ENCODE results near the gene MYMX. TPM values are rescaled to one million over a fixed set of nuclear protein-coding genes. Genes with fewer than 3 reads are reported as not detected.
"Not testable (repeated sequence)": the region's sequence is repeated elsewhere in the genome, so short reads cannot be mapped to it uniquely, and the experiment has no call there.

MYMX gene
- total RNA-seq, 3 donors from 2014 or later = 0.39 TPM; not detected in 2

DNA sequence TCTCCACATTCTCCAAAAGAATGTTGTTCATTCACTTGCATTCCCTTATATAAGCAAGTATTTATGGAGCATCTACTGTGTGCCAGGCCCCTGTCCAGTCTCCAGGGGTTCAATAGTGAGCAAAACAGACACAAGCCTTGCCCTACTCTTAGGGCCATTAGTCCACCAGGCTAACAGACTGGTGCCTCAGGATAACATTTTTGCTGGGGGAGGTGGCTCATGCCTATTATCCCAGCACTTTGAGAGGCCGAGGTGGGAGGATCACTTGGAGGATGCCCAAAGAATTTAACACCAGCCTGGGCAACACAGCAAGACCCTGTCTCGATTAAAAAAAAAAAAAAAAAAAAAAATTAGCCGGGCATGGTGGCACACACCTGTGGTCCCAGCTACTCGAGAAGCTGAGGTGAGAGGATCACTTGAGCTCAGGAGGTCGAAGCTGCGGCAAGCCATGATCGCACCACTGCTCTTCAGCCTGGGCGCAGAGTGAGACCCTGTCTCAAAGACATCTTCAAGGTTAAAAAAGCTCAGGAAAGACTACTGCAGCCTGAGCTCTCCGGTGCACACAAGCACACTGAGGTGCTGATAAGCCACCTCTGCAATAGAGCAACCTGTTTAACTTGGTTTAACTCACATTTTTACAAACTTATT is 38.2 kb upstream of the MYMX start:
- TF ChIP-seq, protein P1, sequence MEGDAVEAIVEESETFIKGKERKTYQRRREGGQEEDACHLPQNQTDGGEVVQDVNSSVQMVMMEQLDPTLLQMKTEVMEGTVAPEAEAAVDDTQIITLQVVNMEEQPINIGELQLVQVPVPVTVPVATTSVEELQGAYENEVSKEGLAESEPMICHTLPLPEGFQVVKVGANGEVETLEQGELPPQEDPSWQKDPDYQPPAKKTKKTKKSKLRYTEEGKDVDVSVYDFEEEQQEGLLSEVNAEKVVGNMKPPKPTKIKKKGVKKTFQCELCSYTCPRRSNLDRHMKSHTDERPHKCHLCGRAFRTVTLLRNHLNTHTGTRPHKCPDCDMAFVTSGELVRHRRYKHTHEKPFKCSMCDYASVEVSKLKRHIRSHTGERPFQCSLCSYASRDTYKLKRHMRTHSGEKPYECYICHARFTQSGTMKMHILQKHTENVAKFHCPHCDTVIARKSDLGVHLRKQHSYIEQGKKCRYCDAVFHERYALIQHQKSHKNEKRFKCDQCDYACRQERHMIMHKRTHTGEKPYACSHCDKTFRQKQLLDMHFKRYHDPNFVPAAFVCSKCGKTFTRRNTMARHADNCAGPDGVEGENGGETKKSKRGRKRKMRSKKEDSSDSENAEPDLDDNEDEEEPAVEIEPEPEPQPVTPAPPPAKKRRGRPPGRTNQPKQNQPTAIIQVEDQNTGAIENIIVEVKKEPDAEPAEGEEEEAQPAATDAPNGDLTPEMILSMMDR (IDR thresholded peaks at IDR 0.05) = no peak
- intact Hi-C loops (cut with DNase I, micrococcal nuclease) = loop anchor here in 1 of 2 donors (10.0 kb wide), 1 partner anchor 56 kb away; no protein-coding TSS in a partner anchor
- ATAC-seq (no peak), DNase-seq (no peak)
- no peaks in the 10 kb centered on the region for H3K9me3 ChIP-seq
- no peaks in the 10 kb centered on the region for H3K4me1 ChIP-seq (ENCODE audit: low read depth)
- H3K36me3 ChIP-seq (ENCODE audit: low read depth) = no peaks in the 10 kb centered on the region
- H3K4me3 ChIP-seq = no peak overlapping the region

DNA sequence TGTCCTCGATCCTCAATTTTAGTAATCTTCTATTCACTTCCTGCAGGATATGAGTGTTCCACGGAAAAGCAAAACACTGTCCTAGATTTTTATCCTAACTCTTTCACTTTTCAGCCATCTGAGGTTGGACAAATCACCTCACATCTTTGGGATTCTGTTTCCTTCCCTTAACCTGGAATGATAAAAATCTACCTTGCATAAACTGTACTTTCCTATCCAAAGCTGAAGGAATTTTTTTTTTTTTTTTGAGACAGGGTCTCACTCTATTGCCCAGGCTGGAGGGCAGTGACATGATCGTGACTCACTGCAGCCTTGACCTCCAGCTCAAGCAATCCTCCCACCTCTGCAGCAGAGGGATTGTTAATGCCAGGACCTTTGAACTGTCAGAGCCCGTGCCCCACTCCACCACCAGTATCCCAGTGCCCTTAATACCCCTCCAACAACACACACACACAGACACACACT is 37.6 kb upstream of the MYMX start:
- intact Hi-C loops (cut with DNase I, micrococcal nuclease) = loop anchor here in 1 of 2 donors (10.0 kb wide), 1 partner anchor 56 kb away; no protein-coding TSS in a partner anchor
- H3K36me3 ChIP-seq (ENCODE audit: low read depth) = no peaks in the 10 kb centered on the region
- no peaks in the 10 kb centered on the region for H3K4me1 ChIP-seq (ENCODE audit: low read depth)
- H3K9me3 ChIP-seq = no peaks in the 10 kb centered on the region
- DNase-seq (no peak), ATAC-seq (no peak)
- H3K4me3 ChIP-seq = no peak overlapping the region
- TF ChIP-seq, protein P1 (IDR thresholded peaks at IDR 0.05) = no peak

DNA sequence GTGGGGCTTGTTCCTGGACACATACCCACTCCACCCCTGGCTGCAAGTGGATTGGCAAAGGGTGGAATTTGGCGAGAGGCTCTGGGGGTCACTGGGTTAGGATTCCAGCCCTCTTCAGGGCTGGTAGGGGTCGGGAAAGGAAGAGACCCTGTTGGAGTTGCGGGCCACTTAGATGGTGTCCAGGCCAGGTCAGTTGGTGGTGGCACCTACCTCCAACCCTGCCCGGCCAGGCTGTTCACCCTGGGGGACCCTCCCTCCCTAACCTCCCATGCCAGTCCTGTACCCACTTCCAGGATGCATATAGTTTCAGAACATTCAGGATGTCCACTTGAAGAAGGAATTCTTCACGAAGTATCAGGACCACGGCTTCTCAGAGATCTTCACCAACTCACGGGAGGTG is 37.1 kb upstream of the MYMX start:
- intact Hi-C loops (cut with DNase I, micrococcal nuclease) = loop anchor here in 1 of 2 donors (10.0 kb wide), 1 partner anchor 55 kb away; no protein-coding TSS in a partner anchor
- no peaks in the 10 kb centered on the region for H3K36me3 ChIP-seq (ENCODE audit: low read depth)
- H3K4me3 ChIP-seq = no peak overlapping the region
- no peaks in the 10 kb centered on the region for H3K9me3 ChIP-seq
- no peak for ATAC-seq
- TF ChIP-seq, protein P1 (IDR thresholded peaks at IDR 0.05) = no peak
- H3K4me1 ChIP-seq (ENCODE audit: low read depth) = no peaks in the 10 kb centered on the region
- no peak for DNase-seq

DNA sequence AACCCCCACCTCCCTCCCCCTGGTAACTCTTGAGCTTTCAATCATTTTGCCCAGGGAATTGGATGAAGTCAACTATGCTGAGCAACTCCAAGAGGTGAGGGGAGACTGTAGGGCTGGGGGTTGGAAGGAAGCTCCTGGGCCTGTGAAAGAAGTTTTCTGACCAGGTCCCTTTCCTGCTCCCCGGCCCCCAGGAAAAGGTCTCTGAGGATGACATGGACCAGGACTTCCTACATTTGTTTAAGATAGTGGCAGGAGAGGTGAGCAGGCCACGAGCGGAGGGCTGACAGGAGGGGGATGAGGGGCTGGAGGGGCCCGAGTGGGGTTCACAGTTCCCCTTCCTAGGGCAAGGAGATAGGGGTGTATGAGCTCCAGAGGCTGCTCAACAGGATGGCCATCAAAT is 36.3 kb upstream of the MYMX start:
- intact Hi-C loops (cut with DNase I, micrococcal nuclease) = no loop called here
- no peaks in the 10 kb centered on the region for H3K36me3 ChIP-seq (ENCODE audit: low read depth)
- DNase-seq (no peak), ATAC-seq (no peak)
- no peak overlapping the region for H3K4me3 ChIP-seq
- TF ChIP-seq, protein P1 (IDR thresholded peaks at IDR 0.05) = no peak
- H3K9me3 ChIP-seq = no peaks in the 10 kb centered on the region
- no peaks in the 10 kb centered on the region for H3K4me1 ChIP-seq (ENCODE audit: low read depth)

DNA sequence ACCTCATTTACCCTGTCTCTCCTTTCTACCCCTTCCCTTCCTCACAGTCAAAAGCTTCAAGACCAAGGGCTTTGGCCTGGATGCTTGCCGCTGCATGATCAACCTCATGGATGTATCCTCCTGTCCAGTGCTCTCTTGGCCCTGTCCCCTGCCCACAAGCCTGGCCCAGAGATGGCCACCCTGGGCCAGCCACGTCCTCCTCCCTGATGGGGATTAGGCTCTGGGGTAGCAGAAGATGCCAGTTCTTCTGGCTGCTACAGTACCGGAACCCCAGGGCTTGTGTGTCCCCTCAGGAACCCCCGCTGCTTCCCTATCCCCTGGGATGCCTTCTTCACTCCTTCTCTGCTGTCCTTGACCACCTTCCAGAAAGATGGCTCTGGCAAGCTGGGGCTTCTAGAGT is 35.8 kb upstream of the MYMX start:
- DNase-seq (no peak), ATAC-seq (no peak)
- TF ChIP-seq, protein P1 (IDR thresholded peaks at IDR 0.05) = no peak

DNA sequence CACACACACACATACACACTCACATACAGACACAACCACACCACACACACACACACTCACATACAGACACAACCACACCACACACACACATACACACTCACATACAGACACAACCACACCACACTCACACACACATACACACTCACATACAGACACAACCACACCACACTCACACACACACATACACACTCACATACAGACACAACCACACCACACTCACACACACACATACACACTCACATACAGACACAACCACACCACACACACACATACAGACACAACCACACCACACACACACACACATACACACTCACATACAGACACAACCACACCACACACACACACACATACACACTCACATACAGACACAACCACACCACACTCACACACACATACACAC is 34.9 kb upstream of the MYMX start:
- ATAC-seq; H3K4me1 ChIP-seq (ENCODE audit: low read depth); H3K9me3 ChIP-seq; H3K4me3 ChIP-seq; H3K36me3 ChIP-seq (ENCODE audit: low read depth); intact Hi-C loops (cut with DNase I, micrococcal nuclease); DNase-seq: not testable (repeated sequence)

More for the DNA sequence above, 35.8 kb upstream of the MYMX start:
- H3K9me3 ChIP-seq = no peaks in the 10 kb centered on the region
- intact Hi-C loops (cut with DNase I, micrococcal nuclease) = no loop called here
- no peak overlapping the region for H3K4me3 ChIP-seq
- H3K4me1 ChIP-seq (ENCODE audit: low read depth) = no peaks in the 10 kb centered on the region
- H3K36me3 ChIP-seq (ENCODE audit: low read depth) = no peaks in the 10 kb centered on the region

Data from mucosa of descending colon (tissue), 3 donors.